Right lobe of liver (tissue), 4 donors: ENCODE data around the gene H1-8.

Experiments
- CTCF ChIP-seq, 4 donors: fragments of 200-600 bp in 3 of 4; fragments of 450-650 bp in 1 of 4; IDR thresholded peaks; one replicate each; pipeline versions ENCODE4 v1.5.1 to v1.8.0; 2016 to 2022; ENCODE audit warnings: antibody characterized with exemption in 4 of 4, mild to moderate bottlenecking in 2 of 4
- POLR2A ChIP-seq: fragments of 450-650 bp; IDR thresholded peaks from one replicate; pipeline ENCODE4 v1.6.1; 2017; ENCODE audit warnings: antibody characterized with exemption, mild to moderate bottlenecking
- donor health status: DM: no; HTN: no; CAD: no.
- donor health status: DM: no; HTN: no; CAD: no.
- donor health status: DM: no; HTN: yes; CAD: no.

GRCh38 chr3:129593595-129594339, 50.8 kb downstream of the H1-8 start:
- TF ChIP-seq CTCF (IDR thresholded peaks at IDR 0.05) (no peak), POLR2A (no peak)
